GM21367 (cell line): ENCODE measurements around the gene ZSCAN10.
"Not testable (repeated sequence)": the region's sequence is repeated elsewhere in the genome, so short reads cannot be mapped to it uniquely, and the experiment has no call there.

Experiments used
- ATAC-seq: cut with Tn5 transposase; IDR thresholded peaks from one replicate; pipeline ENCODE4 v1.9.1; 2021; ENCODE audit not compliant: unreplicated experiment

The ZSCAN10 gene

DNA sequence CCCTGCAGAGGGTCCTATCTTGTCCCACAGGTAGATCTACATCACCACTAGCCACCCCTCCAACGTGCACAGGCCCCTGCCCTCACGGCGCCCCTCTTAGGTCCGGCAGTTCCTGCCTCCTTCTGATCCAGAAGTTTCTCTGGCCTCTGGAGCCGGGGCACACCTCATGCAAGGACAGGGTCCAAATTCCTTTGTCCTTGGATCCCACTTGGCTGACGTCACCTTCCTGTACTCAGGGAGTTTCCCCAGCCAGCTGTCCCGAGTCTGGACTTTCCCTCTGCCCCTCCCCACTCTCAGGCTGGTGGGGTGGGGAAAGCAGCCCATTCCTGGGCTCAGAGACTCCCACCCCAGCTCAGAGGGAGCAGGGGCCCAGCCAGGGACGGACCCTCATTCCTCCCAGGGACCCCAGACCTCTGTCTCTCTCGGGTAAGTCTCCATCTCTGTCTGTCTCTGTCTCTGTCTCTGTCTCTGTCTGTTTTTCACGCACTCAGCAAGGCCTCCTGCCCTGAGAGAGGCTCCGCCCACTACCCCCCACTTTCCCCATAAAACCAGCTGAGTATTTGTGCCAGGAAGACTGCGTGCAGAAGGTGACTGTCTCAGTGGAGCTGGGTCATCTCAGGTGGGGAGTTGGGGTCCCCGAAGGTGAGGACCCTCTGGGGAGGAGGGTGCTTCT lies 33.9 kb downstream of the ZSCAN10 start, which contains the start of gene IL32:
Gene IL32, plus strand, starts transcription at position 572 of the 673 bp plus-strand sequence. CDS start 172 bp downstream, outside the sequence.
- no peak for ATAC-seq

- ATAC-seq: no peak
These were observed 35.3 kb downstream of the ZSCAN10 start for GRCh38 chr16:3063625-3064386.

DNA sequence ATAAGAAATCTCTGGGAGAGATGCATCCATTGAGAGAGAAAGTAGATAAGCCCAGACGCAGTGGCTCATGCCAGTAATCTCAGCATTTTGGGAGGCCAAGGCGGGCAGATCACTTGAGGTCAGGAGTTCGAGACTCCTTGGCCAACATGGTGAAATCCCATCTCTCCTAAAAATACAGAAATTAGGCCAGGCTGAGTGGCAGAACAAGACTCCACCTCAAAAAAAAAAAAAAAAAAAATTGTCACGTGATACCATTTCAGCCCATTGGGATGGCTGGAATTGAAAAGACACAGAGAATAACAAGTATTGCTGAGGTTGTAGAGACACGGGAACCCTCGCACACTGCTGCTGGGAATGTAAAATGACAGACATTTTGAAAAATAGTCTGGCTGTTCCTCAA lies 36.5 kb downstream of the ZSCAN10 start:
- ATAC-seq: no peak

DNA sequence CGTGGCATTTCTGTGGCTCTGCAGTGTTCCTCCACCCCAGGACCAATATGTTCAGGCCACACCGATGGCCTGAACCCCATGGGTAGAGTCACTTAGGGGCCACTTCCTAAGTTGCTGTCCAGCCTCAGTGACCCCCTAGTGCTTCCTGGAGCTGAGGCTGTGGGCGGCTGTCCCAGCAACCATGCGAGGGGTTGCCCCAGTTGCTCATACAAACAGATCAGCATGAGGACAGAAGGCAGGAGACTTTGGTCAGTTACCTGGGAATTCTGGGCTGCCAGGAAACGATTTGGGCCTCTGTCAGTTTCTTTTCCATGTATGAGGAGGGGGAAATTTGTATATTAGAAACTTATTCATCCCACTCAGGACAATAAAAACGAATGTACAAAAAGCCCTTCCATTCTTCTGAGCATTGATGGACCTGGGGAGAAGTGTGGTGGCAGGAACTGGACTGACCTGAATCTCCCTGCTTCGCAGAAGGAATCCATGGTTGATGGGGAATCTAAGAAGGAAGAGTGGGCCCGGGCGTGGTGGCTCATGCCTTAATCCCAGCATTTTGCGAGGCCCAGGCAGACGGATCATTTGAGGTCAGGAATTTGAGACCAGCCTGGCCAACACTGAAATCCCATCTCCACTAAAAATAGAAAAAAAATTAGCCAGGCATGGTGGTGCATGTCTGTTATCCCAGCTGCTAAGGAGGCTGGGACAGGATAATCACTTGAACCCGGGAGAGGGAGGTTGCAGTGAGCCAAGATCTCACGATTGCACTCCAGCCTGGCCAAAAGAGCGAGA lies 38.6 kb downstream of the ZSCAN10 start:
- no peak for ATAC-seq

GRCh38 chr16:3059723-3060242 lies 39.3 kb downstream of the ZSCAN10 start:
- ATAC-seq: no peak

DNA sequence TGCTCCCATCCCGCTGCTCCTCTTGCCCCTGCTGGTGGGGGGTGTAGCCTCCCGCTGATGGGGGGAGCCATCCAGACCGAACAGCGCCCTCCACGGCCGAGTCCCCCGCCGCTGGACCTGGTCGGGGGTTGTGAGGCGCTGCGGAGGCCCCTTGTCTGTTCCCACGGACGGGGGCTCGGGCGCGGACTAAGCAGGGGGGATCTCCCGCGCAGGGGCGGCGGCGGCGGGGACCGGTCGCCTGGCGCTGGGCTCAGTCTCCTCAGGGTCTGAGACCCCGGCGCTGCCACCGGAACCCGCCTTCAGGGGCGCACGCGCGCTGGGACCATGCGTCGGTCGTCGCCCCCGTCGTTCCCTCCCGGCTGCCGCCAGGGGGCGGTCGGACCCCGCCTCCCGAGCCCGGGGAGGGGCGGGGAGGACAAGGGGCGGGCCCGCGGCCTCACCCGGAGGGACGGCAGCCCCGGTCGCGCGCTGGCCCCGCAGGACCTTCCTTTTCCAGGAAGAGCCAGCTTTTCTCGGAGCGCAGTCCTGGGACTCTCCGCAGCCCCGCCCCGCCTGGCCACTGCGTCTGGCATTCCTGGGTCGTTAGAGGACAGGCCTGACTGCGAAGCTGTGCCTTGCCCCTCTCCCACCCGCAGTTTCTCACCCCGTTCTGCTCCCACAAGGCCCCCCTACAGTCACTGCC lies 39.9 kb downstream of the ZSCAN10 start:
- no peak for ATAC-seq

- ATAC-seq: no peak
These were observed 40.7 kb downstream of the ZSCAN10 start for GRCh38 chr16:3058139-3059030.

DNA sequence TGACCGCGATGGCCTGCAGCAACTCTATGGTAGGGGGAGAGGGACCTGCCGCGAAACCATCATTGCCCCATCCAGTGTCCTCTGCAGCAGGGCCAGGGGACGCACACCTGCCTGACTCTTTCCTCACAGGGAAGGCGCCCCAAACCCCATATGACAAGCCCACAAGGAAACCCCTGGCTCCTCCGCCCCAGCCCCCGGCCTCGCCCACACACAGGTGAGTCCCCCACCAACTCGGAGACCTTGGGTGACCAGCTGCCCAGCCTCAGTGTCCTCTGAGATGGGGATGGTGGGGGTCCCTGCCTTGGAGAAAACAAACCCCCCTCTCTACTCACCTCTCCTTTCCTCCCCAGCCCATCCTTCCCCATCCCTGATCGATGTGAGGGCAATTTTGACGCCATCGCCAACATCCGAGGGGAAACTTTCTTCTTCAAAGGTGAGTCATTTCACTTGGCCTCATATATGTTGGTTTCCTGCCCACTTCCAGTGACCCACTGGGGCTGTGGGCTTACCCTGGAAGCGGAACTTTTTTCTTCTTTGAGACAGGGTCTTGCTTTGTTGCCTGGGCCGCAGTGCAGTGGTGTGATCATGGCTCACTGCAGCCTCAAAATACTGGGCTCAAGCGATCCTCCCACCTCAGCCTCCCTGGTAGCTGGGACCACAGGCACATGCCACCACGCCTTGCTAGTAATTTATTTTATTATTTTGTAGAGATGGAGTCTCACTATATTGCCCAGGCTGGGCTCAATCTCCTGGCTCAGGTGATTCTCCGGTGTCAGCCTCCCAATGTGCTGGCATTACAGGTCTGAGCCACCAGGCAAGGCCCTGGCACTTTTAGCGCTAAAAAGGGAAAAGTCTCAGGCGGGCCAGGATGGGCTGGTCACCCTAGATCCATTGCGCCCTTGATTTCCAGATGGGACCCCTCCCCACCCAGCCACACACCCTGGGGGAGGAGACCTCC lies 41.6 kb downstream of the ZSCAN10 start:
- ATAC-seq: no peak

DNA sequence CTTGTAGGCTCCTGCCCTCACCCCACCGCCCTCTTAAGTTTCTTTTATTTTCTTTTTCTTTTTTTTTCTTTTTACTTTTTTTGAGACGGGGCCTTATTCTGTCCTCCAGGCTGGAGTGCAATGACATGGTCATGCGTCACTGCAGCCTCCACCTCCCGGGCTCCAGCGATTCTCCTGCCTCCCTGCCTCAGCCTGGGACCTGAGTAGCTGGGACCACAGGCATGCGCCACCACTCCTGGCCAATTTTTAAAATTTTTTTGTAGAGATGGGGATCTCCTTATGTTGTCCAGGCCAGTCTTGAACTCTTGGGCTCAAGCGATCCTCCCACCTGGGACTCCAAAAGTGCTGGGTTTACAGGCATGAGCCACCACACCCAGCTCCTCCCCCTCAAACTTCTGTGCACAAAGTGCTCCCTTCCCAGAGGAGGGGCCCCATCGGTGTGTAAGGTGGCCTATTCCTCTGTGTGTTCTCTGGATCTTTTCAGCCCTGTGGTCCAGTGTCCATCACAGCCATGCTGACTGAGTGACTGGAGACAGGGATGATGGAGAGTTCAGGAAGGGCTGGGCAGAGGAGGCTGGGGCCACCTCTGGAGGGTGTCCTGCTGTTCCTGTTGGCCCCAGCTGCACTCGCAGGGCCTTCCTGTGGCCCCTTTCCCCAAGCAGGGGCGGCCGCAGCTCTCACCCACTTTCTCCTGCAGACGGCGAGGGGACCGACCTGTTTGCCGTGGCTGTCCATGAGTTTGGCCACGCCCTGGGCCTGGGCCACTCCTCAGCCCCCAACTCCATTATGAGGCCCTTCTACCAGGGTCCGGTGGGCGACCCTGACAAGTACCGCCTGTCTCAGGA lies 42.5 kb downstream of the ZSCAN10 start:
- ATAC-seq: no peak

GRCh38 chr16:3055734-3056115 lies 43.4 kb downstream of the ZSCAN10 start:
- ATAC-seq: not testable (repeated sequence)

- ATAC-seq: no peak
These were observed 43.9 kb downstream of the ZSCAN10 start for GRCh38 chr16:3054965-3055733.

DNA sequence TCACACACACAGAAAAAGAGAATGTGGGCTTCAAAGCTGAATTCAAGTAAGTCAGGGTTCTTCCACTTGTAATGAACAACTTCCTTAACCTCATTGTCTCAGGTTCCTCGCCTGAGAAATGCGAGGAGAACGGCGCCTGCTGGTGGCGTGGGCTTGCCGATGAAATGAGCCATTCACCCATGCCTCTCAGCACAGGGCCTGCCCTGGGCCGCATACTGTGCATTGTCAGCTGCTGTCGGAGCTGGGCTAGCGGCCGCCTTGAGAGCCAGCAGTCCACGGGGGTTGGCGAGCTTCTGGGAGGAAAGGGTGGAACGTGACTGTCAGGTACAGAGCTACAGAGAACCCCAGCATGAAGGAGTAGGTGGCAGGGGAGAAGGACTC lies 45.8 kb downstream of the ZSCAN10 start:
- not testable (repeated sequence) for ATAC-seq

GRCh38 chr16:3052571-3053329 lies 46.3 kb downstream of the ZSCAN10 start:
- ATAC-seq: not testable (repeated sequence)

GRCh38 chr16:3051494-3051893 lies 47.6 kb downstream of the ZSCAN10 start:
- ATAC-seq: no peak

GRCh38 chr16:3051009-3051408 lies 48.1 kb downstream of the ZSCAN10 start:
- ATAC-seq: no peak

- ATAC-seq: no peak
These were observed 48.6 kb downstream of the ZSCAN10 start for GRCh38 chr16:3050487-3050886.
